ENCODE data around the gene PACSIN2.

- TF ChIP-seq EZH2 (IDR thresholded peaks at IDR 0.05; ENCODE audit: borderline replicate concordance, low read depth, low read length, severe bottlenecking): no peak
- TF ChIP-seq CTCF (IDR thresholded peaks at IDR 0.05; ENCODE audit: borderline replicate concordance, extremely low read depth, low read length, poor library complexity, severe bottlenecking): no peak
Measured at GRCh38 chr22:42892571-42893316, 122.2 kb downstream of the PACSIN2 start.
